Immature natural killer cell (primary cell): ENCODE measurements around the gene NOB1. TPM values are rescaled to one million over a fixed set of nuclear protein-coding genes. Genes with fewer than 3 reads are reported as not detected.
A peak's percentile ranks its signal among the peaks of the same experiment; 100 is the strongest.

Experiments used
- DNase-seq, 3 donors: peaks; one replicate each; pipeline ENCODE4 v3.0.0; 2022; ENCODE audit warnings: mixed read lengths in 1 of 3
- H3K27ac Mint-ChIP-seq, 6 donors: one replicate each; pipeline ENCODE4 v1.8.0; 2020; ENCODE audit warnings: mixed read lengths in 6 of 6, mild to moderate bottlenecking in 5 of 6, inconsistent platforms in 4 of 6, moderate library complexity in 3 of 6
- H3K27me3 Mint-ChIP-seq, 3 donors: one replicate each; pipeline ENCODE4 v1.8.0; 2020 to 2021; ENCODE audit warnings: low read depth in 3 of 3, mild to moderate bottlenecking in 3 of 3, mixed read lengths in 3 of 3, moderate library complexity in 3 of 3, inconsistent platforms in 1 of 3
- H3K36me3 Mint-ChIP-seq, 3 donors: one replicate each; pipeline ENCODE4 v1.8.0; 2020; ENCODE audit warnings: mixed read lengths in 3 of 3, inconsistent platforms in 2 of 3, mild to moderate bottlenecking in 2 of 3
- H3K4me1 Mint-ChIP-seq, 2 donors: one replicate each; pipeline ENCODE4 v1.8.0; 2020; ENCODE audit warnings: inconsistent platforms in 2 of 2, mild to moderate bottlenecking in 2 of 2, mixed read lengths in 2 of 2, moderate library complexity in 1 of 2
- H3K4me3 Mint-ChIP-seq, 5 donors: one replicate each; pipeline ENCODE4 v1.8.0; 2020; ENCODE audit warnings: mild to moderate bottlenecking in 5 of 5, mixed read lengths in 5 of 5, inconsistent platforms in 3 of 5, moderate library complexity in 3 of 5
- H3K9me3 Mint-ChIP-seq, 6 donors: one replicate each; pipeline ENCODE4 v1.8.0; 2020; ENCODE audit warnings: mild to moderate bottlenecking in 6 of 6, mixed read lengths in 6 of 6, inconsistent platforms in 4 of 6, moderate library complexity in 3 of 6
- polyA plus RNA-seq, 3 donors: library from polyadenylated mRNA; unstranded; fragments of 300-500 nt; fragmentation: Illumina TruSeq; gene quantifications; one replicate each; pipeline ENCODE4 v1.2.3, GENCODE V29; 2021

Gene NOB1
- polyA plus RNA-seq, 3 donors from 2014 or later: 16.9 to 34.2 (median 24.8) TPM

- peaks cover 0 to 4% (median 0%) of the 10 kb centered on the region in 3 donors for H3K36me3 Mint-ChIP-seq
- H3K9me3 Mint-ChIP-seq: no peaks in the 10 kb centered on the region
- peak overlapping the region; percentile 24 to 89 (median 66) for H3K27ac Mint-ChIP-seq
- peaks cover 4 to 10% (median 10%) of the 10 kb centered on the region in 3 donors for H3K27me3 Mint-ChIP-seq
- no peak for DNase-seq
- peaks cover 28 to 33% of the 10 kb centered on the region in 2 donors for H3K4me1 Mint-ChIP-seq
- peak overlapping the region; percentile 33 to 96 (median 50) for H3K4me3 Mint-ChIP-seq
Measured at GRCh38 chr16:69724981-69725479, 29.7 kb downstream of the NOB1 start.

GRCh38 chr16:69724414-69724873, 30.3 kb downstream of the NOB1 start:
- peak overlapping the region in 2 of 6 donors; percentile 60 to 72 for H3K27ac Mint-ChIP-seq
- H3K36me3 Mint-ChIP-seq: no peaks in the 10 kb centered on the region
- peaks cover 4 to 10% (median 10%) of the 10 kb centered on the region in 3 donors for H3K27me3 Mint-ChIP-seq
- H3K9me3 Mint-ChIP-seq: no peaks in the 10 kb centered on the region
- no peak for DNase-seq
- peaks cover 28 to 33% of the 10 kb centered on the region in 2 donors for H3K4me1 Mint-ChIP-seq
- peak overlapping the region in 2 of 5 donors; percentile 59 to 96 for H3K4me3 Mint-ChIP-seq

- Mint-ChIP-seq H3K4me3 (no peak overlapping the region), H3K27ac (peak overlapping the region in 1 of 6 donors; percentile 33), H3K4me1 (peaks cover 16 to 18% of the 10 kb centered on the region in 2 donors)
Measured at GRCh38 chr16:69721441-69721957, 33.2 kb downstream of the NOB1 start.

GRCh38 chr16:69720822-69721430, 33.8 kb downstream of the NOB1 start:
- Mint-ChIP-seq H3K36me3 (peaks cover 0 to 7% (median 6%) of the 10 kb centered on the region in 3 donors), H3K4me1 (peaks cover 11 to 12% of the 10 kb centered on the region in 2 donors), H3K4me3 (no peak overlapping the region), H3K27ac (peak overlapping the region in 1 of 6 donors; percentile 33), H3K27me3 (no peaks in the 10 kb centered on the region), H3K9me3 (no peaks in the 10 kb centered on the region)
- DNase-seq: no peak

More at GRCh38 chr16:69721441-69721957, 33.2 kb downstream of the NOB1 start:
- H3K36me3 Mint-ChIP-seq: peaks cover 0 to 7% (median 6%) of the 10 kb centered on the region in 3 donors
- H3K27me3 Mint-ChIP-seq: peaks cover 3 to 4% (median 4%) of the 10 kb centered on the region in 3 donors
- no peak for DNase-seq
- H3K9me3 Mint-ChIP-seq: no peaks in the 10 kb centered on the region

- H3K27ac Mint-ChIP-seq: peak overlapping the region in 1 of 6 donors; percentile 39
- H3K4me1 Mint-ChIP-seq: no peaks in the 10 kb centered on the region
- DNase-seq: no peak
- no peaks in the 10 kb centered on the region for H3K27me3 Mint-ChIP-seq
- peaks cover 0 to 7% (median 6%) of the 10 kb centered on the region in 3 donors for H3K36me3 Mint-ChIP-seq
- H3K9me3 Mint-ChIP-seq: no peaks in the 10 kb centered on the region
- H3K4me3 Mint-ChIP-seq: no peak overlapping the region
Measured at GRCh38 chr16:69718111-69718764, 36.5 kb downstream of the NOB1 start.

GRCh38 chr16:69717066-69717465, 37.7 kb downstream of the NOB1 start:
- Mint-ChIP-seq H3K4me1 (no peaks in the 10 kb centered on the region), H3K4me3 (no peak overlapping the region), H3K27me3 (no peaks in the 10 kb centered on the region), H3K36me3 (peaks cover 0 to 9% (median 7%) of the 10 kb centered on the region in 3 donors), H3K9me3 (no peaks in the 10 kb centered on the region), H3K27ac (no peak overlapping the region)
- no peak for DNase-seq

GRCh38 chr16:69712914-69713581, 41.7 kb downstream of the NOB1 start:
- H3K36me3 Mint-ChIP-seq: peaks cover 0 to 10% (median 6%) of the 10 kb centered on the region in 3 donors
- no peak for DNase-seq
- H3K27me3 Mint-ChIP-seq: peaks cover 0 to 3% (median 0%) of the 10 kb centered on the region in 3 donors
- peaks cover 3 to 7% of the 10 kb centered on the region in 2 donors for H3K4me1 Mint-ChIP-seq
- no peak overlapping the region for H3K4me3 Mint-ChIP-seq
- H3K9me3 Mint-ChIP-seq: no peaks in the 10 kb centered on the region
- no peak overlapping the region for H3K27ac Mint-ChIP-seq

- Mint-ChIP-seq H3K4me3 (no peak overlapping the region), H3K9me3 (no peaks in the 10 kb centered on the region), H3K27ac (no peak overlapping the region), H3K4me1 (peaks cover 3 to 7% of the 10 kb centered on the region in 2 donors), H3K27me3 (peaks cover 0 to 3% (median 0%) of the 10 kb centered on the region in 3 donors), H3K36me3 (peaks cover 0 to 7% (median 3%) of the 10 kb centered on the region in 3 donors)
- DNase-seq: no peak
Measured at GRCh38 chr16:69712277-69712676, 42.4 kb downstream of the NOB1 start.

- no peaks in the 10 kb centered on the region for H3K9me3 Mint-ChIP-seq
- H3K4me1 Mint-ChIP-seq: peaks cover 3 to 7% of the 10 kb centered on the region in 2 donors
- H3K4me3 Mint-ChIP-seq: no peak overlapping the region
- H3K36me3 Mint-ChIP-seq: peaks cover 0 to 7% (median 0%) of the 10 kb centered on the region in 3 donors
- peaks cover 0 to 4% (median 0%) of the 10 kb centered on the region in 3 donors for H3K27me3 Mint-ChIP-seq
- no peak overlapping the region for H3K27ac Mint-ChIP-seq
- DNase-seq: no peak
Measured at GRCh38 chr16:69711115-69711740, 43.5 kb downstream of the NOB1 start.

GRCh38 chr16:69709456-69710084, 45.2 kb downstream of the NOB1 start:
- DNase-seq: peak; percentile 51 to 63 (median 57)
- no peak overlapping the region for H3K4me3 Mint-ChIP-seq

GRCh38 chr16:69707920-69708683, 46.6 kb downstream of the NOB1 start:
- no peaks in the 10 kb centered on the region for H3K9me3 Mint-ChIP-seq
- peaks cover 0 to 7% (median 0%) of the 10 kb centered on the region in 3 donors for H3K36me3 Mint-ChIP-seq
- H3K4me1 Mint-ChIP-seq: peaks cover 3 to 7% of the 10 kb centered on the region in 2 donors
- H3K4me3 Mint-ChIP-seq: no peak overlapping the region
- H3K27ac Mint-ChIP-seq: no peak overlapping the region
- peaks cover 0 to 8% (median 0%) of the 10 kb centered on the region in 3 donors for H3K27me3 Mint-ChIP-seq
- DNase-seq: no peak

More at GRCh38 chr16:69709456-69710084, 45.2 kb downstream of the NOB1 start:
- Mint-ChIP-seq H3K27me3 (peaks cover 0 to 5% (median 0%) of the 10 kb centered on the region in 3 donors), H3K27ac (peak overlapping the region; percentile 1 to 43 (median 20)), H3K9me3 (no peaks in the 10 kb centered on the region), H3K36me3 (peaks cover 0 to 7% (median 0%) of the 10 kb centered on the region in 3 donors), H3K4me1 (peaks cover 3 to 7% of the 10 kb centered on the region in 2 donors)

- Mint-ChIP-seq H3K9me3 (no peaks in the 10 kb centered on the region), H3K4me3 (no peak overlapping the region), H3K36me3 (peaks cover 0 to 4% (median 0%) of the 10 kb centered on the region in 3 donors), H3K27me3 (peaks cover 0 to 8% (median 0%) of the 10 kb centered on the region in 3 donors), H3K4me1 (peaks cover 3 to 7% of the 10 kb centered on the region in 2 donors), H3K27ac (peak overlapping the region in 1 of 6 donors; percentile 51)
- no peak for DNase-seq
Measured at GRCh38 chr16:69706975-69707340, 47.8 kb downstream of the NOB1 start.
